ENCODE data around the gene KLRG1.

KLRG1 gene

DNA sequence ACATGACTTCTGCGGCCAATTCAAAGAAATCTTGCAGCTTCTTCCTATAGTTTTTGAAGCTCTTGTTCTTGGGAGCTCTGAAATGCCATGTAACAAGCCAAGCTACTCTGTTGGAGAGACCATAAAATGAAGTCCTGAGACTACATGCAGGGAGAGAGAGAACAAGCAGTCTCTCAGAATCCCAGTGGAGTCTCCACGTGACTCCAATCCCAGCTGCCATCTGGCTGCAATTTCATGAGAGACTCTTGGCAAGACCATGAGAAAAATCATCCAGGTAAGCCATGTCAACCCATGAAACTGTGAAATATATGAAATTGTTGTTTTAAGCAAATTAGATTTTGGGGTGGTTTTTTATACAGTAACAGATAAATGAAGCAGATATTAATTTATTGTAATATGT is 54.4 kb downstream of the KLRG1 start:
- no peak for DNase-seq

DNA sequence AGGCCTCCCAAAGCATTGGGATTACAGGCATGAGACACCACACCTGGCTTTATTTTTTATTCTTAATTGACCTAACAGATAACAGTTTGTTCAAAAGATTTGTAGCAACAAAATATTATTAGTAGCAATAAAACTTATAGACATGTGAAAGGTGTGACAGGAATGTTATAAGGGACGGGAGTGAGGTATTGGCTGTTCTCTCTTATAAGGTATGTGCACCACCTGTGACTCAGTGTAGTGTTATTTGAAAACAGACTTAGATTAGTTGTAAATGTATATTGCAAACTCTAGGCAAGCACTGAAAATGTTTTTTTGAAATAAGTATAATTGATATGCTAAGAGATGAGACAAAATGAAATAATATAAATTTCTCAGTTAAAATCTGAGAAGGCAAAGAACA is 57.8 kb downstream of the KLRG1 start:
- DNase-seq = no peak

GRCh38 chr12:9048930-9049329 is 59.6 kb downstream of the KLRG1 start:
- no peak for DNase-seq

DNA sequence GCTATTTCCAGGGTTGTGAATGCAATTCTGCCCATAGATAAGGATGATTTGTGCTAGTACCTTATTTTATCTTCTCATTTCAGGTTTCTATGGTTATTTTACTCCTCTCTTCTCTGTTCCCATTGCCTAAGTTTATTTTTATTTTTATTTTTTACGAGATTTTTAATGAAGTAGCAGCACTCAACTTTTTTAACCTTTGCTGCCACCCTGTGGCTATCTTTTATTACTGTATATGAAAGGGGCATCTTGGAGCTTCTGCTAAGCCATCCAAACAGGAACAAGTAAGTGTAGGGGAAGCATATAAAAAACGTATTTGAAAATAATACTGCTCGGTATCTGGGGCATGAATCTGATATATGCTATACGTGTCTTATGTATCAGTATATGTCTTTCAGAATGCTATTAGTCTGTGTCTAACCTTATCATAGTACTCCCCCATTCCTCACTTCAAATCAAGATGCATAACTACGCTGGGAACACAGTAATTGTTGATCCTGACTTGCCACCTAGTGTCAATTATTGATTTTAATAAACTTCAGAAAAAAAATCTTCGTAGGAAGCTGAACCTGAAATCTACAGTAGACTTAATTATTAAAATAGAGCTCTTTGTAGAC is 60.3 kb downstream of the KLRG1 start:
- DNase-seq = peak; percentile 49

- no peak for DNase-seq
These were observed 61.3 kb downstream of the KLRG1 start for GRCh38 chr12:9050521-9051157.

DNA sequence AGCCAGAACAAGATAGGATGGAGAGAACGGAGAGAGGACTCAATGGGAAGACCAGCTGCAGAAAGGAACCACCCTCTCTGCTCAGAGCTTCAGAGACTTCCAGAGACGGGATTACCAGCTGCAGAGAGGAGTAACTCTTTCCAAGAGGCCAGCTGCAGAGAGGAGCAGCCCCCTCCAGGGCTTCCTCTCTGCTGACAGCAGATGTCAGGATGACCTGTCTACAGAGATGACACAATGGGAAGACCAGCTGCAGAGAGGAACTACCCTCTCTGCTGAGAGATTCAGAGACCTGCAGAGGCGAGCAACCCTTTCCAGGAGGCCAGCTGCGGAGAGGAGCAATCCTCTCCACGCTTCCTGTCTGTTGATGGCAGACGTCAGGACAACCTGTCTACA is 61.8 kb downstream of the KLRG1 start:
- no peak for DNase-seq

DNA sequence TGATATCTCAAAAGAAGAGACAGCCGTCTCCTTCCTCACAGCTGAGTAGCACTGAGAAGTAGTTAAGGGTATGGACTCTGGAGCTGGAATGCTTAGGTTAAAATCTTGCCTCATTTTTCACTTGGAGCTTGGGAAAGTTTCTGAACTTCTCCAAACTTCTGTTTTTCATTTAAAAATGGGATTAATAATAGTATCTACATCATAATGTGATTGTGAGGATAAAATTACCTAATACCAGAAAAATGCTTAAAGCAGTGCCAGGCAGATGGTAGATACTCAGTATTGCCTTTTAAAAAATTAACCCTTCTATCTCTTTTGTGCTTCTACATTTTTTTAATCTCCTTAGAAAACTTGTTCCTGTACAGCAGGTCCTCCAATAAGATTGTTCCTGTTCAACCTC is 63.3 kb downstream of the KLRG1 start:
- DNase-seq = no peak

Measured in NCI-H1105 treated with DMSO at 0.1 percent for 48 hours (cell line).